H1 (cell line): Measurements from ENCODE around the gene HSD17B8. TPM values are rescaled to one million over a fixed set of nuclear protein-coding genes. Genes with fewer than 3 reads are reported as not detected.

Experiments
- CTCF ChIA-PET: fragments of 300-600 bp; sonication (Branson Sonifier 250); formaldehyde crosslinking; loops from one replicate; lab custom pipeline; 2021; ENCODE audit not compliant: partially characterized antibody; lab: Charles Lee
- POLR2A ChIA-PET: fragments of 300-600 bp; sonication (Branson Sonifier 250); formaldehyde crosslinking; loops from one replicate; lab custom pipeline; 2021; ENCODE audit warnings: inconsistent platforms; ENCODE audit not compliant: partially characterized antibody; lab: Charles Lee
- DNase-seq, 2 experiments: peaks; one replicate each; pipeline versions ENCODE4 v3.0.0 to v3.0.0-alpha.2; 2010 to 2022; ENCODE audit warnings: low spot score in 2 of 2, low read depth in 1 of 2, mixed read lengths in 1 of 2
- FAIRE-seq: peaks from 2 replicates; lab custom pipeline; 2011; peaks lifted over from hg19 to GRCh38; lab: Jason Lieb, UNC
- H2AFZ ChIP-seq: 2 replicates; pipeline ENCODE4 v1.8.1; 2012; ENCODE audit warnings: low read length, inconsistent platforms
- H2AK5ac ChIP-seq: 2 replicates; pipeline ENCODE4 v1.6.1; 2013; ENCODE audit warnings: low read depth, low read length
- H2BK120ac ChIP-seq: replicated peaks from 2 replicates; pipeline ENCODE3; 2013; ENCODE audit warnings: low read depth, low read length, inconsistent platforms
- H2BK12ac ChIP-seq: 2 replicates; pipeline ENCODE4 v1.6.1; 2013; ENCODE audit warnings: low read depth, low read length
- H2BK15ac ChIP-seq: 2 replicates; pipeline ENCODE4 v1.6.1; 2013; ENCODE audit warnings: low read length
- H2BK20ac ChIP-seq: 2 replicates; pipeline ENCODE4 v1.6.1; 2013; ENCODE audit warnings: low read length
- H2BK5ac ChIP-seq: 2 replicates; pipeline ENCODE4 v1.6.1; 2013; ENCODE audit warnings: low read depth, low read length
- H3K14ac ChIP-seq: 2 replicates; pipeline ENCODE4 v1.6.1; 2013; ENCODE audit warnings: inconsistent platforms; ENCODE audit not compliant: insufficient read length
- H3K18ac ChIP-seq: 2 replicates; pipeline ENCODE4 v1.6.1; 2013; ENCODE audit warnings: low read length; ENCODE audit errors: extremely low read depth
- H3K23ac ChIP-seq: 2 replicates; pipeline ENCODE4 v1.6.1; 2013; ENCODE audit warnings: inconsistent platforms; ENCODE audit not compliant: insufficient read length
- H3K23me2 ChIP-seq: 2 replicates; pipeline ENCODE4 v1.6.1; 2013; ENCODE audit warnings: low read depth, low read length
- H3K27ac ChIP-seq: 2 replicates; pipeline ENCODE4 v1.6.1; 2011; ENCODE audit warnings: low read depth, low read length, inconsistent platforms
- H3K27me3 ChIP-seq, 4 experiments: replicated peaks in 1 of 4; 1 replicate in 1 of 4; 2 replicates in 3 of 4; pipeline versions ENCODE4 v1.6.1 to v1.8.1; 2011 to 2013; ENCODE audit warnings: low read length in 3 of 4, mild to moderate bottlenecking in 3 of 4, inconsistent platforms in 2 of 4, mixed read lengths in 2 of 4, moderate library complexity in 1 of 4; ENCODE audit not compliant: control insufficient read depth in 3 of 4, insufficient read depth in 3 of 4; ENCODE audit errors: extremely low read depth in 1 of 4
- H3K36me3 ChIP-seq, 4 experiments: 2 replicates each; pipeline versions ENCODE4 v1.6.1 to v1.8.1; 2011 to 2013; ENCODE audit warnings: mild to moderate bottlenecking in 4 of 4, low read length in 3 of 4, moderate library complexity in 2 of 4, control low read depth in 1 of 4, inconsistent platforms in 1 of 4; ENCODE audit not compliant: insufficient read depth in 4 of 4, control insufficient read depth in 2 of 4
- H3K4ac ChIP-seq: replicated peaks from 2 replicates; pipeline ENCODE3; 2013; ENCODE audit warnings: low read length, low read depth, mixed read lengths, inconsistent platforms; ENCODE audit not compliant: insufficient read length
- H3K4me1 ChIP-seq, 4 experiments: replicated peaks in 1 of 4; 1 replicate in 1 of 4; 2 replicates in 3 of 4; pipeline versions ENCODE4 v1.6.1 to v1.8.1; 2011 to 2013; ENCODE audit warnings: low read length in 3 of 4, inconsistent platforms in 2 of 4, mixed read lengths in 1 of 4; ENCODE audit not compliant: insufficient read depth in 4 of 4, control insufficient read depth in 3 of 4
- H3K4me2 ChIP-seq, 2 experiments: 2 replicates each; pipeline versions ENCODE4 v1.6.1 to v1.8.1; 2011 to 2013; ENCODE audit warnings: low read depth in 2 of 2, low read length in 2 of 2, control low read depth in 1 of 2, inconsistent platforms in 1 of 2, mild to moderate bottlenecking in 1 of 2; ENCODE audit not compliant: insufficient read depth in 1 of 2
- H3K4me3 ChIP-seq, 4 experiments: fragments of 200-600, 300-600 bp in 1 of 4; sonication (generic), shearing (Covaris generic), sonication (Bioruptor Twin) in 1 of 4; 2 replicates each; pipeline versions ENCODE4 v1.5.1 to v1.8.1; 2011 to 2016; ENCODE audit warnings: low read length in 4 of 4, low read depth in 3 of 4, control low read depth in 2 of 4, inconsistent platforms in 2 of 4, mild to moderate bottlenecking in 2 of 4, mixed read lengths in 1 of 4, moderate library complexity in 1 of 4; ENCODE audit not compliant: insufficient read depth in 2 of 4; ENCODE audit errors: extremely low read depth in 1 of 4
- H3K56ac ChIP-seq: replicated peaks from 2 replicates; pipeline ENCODE3; 2013; ENCODE audit warnings: low read depth, mild to moderate bottlenecking, mixed read lengths, low read length, inconsistent platforms; ENCODE audit not compliant: insufficient read length
- H3K79me1 ChIP-seq: 2 replicates; pipeline ENCODE4 v1.6.1; 2013; ENCODE audit warnings: low read depth, low read length, control low read depth
- H3K79me2 ChIP-seq, 2 experiments: 2 replicates each; pipeline versions ENCODE4 v1.6.1 to v1.8.1; 2012 to 2013; ENCODE audit warnings: low read length in 2 of 2, mild to moderate bottlenecking in 2 of 2, inconsistent platforms in 1 of 2; ENCODE audit not compliant: insufficient read depth in 2 of 2, control insufficient read depth in 1 of 2
- H3K9ac ChIP-seq, 4 experiments: replicated peaks in 1 of 4; 1 replicate in 1 of 4; 2 replicates in 3 of 4; pipeline versions ENCODE4 v1.6.1 to v1.8.1; 2011 to 2013; ENCODE audit warnings: low read depth in 3 of 4, low read length in 3 of 4, control low read depth in 2 of 4, mild to moderate bottlenecking in 2 of 4, moderate library complexity in 2 of 4, inconsistent platforms in 1 of 4; ENCODE audit errors: extremely low read depth in 1 of 4
- H3K9me3 ChIP-seq, 2 experiments: 2 replicates each; pipeline versions ENCODE4 v1.6.1 to v1.8.1; 2012 to 2013; ENCODE audit warnings: mild to moderate bottlenecking in 2 of 2, moderate library complexity in 2 of 2, control low read depth in 1 of 2, inconsistent platforms in 1 of 2, low read depth in 1 of 2, low read length in 1 of 2, mixed read lengths in 1 of 2; ENCODE audit not compliant: insufficient read depth in 2 of 2
- H4K20me1 ChIP-seq, 2 experiments: replicated peaks in 1 of 2; 2 replicates each; pipeline versions ENCODE3 to v1.8.1; 2011 to 2013; ENCODE audit warnings: inconsistent platforms in 2 of 2, low read length in 2 of 2, mild to moderate bottlenecking in 1 of 2; ENCODE audit not compliant: insufficient read depth in 2 of 2, control insufficient read depth in 1 of 2
- H4K5ac ChIP-seq: 2 replicates; pipeline ENCODE4 v1.6.1; 2013; ENCODE audit warnings: low read length, low read depth, mixed read lengths, inconsistent platforms; ENCODE audit not compliant: insufficient read length
- H4K8ac ChIP-seq: 2 replicates; pipeline ENCODE4 v1.8.0; 2013; ENCODE audit warnings: mild to moderate bottlenecking, moderate library complexity, low read length, inconsistent platforms; ENCODE audit not compliant: insufficient read depth; ENCODE audit errors: extremely low read depth
- H4K91ac ChIP-seq: replicated peaks from 2 replicates; pipeline ENCODE3; 2013; ENCODE audit warnings: low read length, mixed read lengths, inconsistent platforms; ENCODE audit not compliant: insufficient read length
- CHD2 ChIP-seq: IDR thresholded peaks from 2 replicates; pipeline ENCODE4 v1.6.1; 2012; ENCODE audit warnings: low read length, improper control_type of control experiment
- EGR1 ChIP-seq: IDR thresholded peaks from 2 replicates; pipeline ENCODE4 v1.6.1; 2011; ENCODE audit warnings: low read depth, low read length, borderline replicate concordance
- POLR2AphosphoS5 ChIP-seq: IDR thresholded peaks from 2 replicates; pipeline ENCODE4 v1.6.1; 2011; ENCODE audit warnings: low read depth, low read length
- SUZ12 ChIP-seq: fragments of 200-600 bp; sonication (generic); IDR thresholded peaks from 2 replicates; pipeline ENCODE4 v1.6.1; 2012; ENCODE audit warnings: mild to moderate bottlenecking, inconsistent platforms, low read length, moderate library complexity, mixed read lengths
- WGBS, 2 experiments: shearing (Covaris generic) in 1 of 2; methylation state at CpG; one replicate each; pipeline versions ENCODE4 v1.1.6 to v1.1.7; 2013 to 2015; ENCODE audit warnings: low lambda C conversion rate in 2 of 2, mixed read lengths in 2 of 2, inconsistent platforms in 1 of 2, low coverage in 1 of 2, missing lambda C conversion rate in 1 of 2; ENCODE audit not compliant: insufficient replicate concordance in 2 of 2, insufficient coverage in 1 of 2, insufficient read length in 1 of 2; ENCODE audit errors: extremely low coverage in 1 of 2, missing lambda C conversion rate in 1 of 2; 5-methylcytosine and 5-hydroxymethylcytosine counted together
- polyA plus RNA-seq, 7 experiments: library from polyadenylated mRNA; depleted of rRNA in 3 of 7; stranded (reverse) in 5 of 7; unstranded in 2 of 7; fragments of >200 nt in 5 of 7; fragments of 200-250 nt in 2 of 7; gene quantifications; 1 replicate in 5 of 7; 2 replicates in 1 of 7; 4 replicates in 1 of 7; pipeline versions ENCODE4 v1.2.1 to v1.2.3, GENCODE V29; 2011 to 2013; ENCODE audit warnings: missing spikeins in 2 of 7, mixed read lengths in 2 of 7
- total RNA-seq: library from RNA; stranded (reverse); fragmentation: NEBNext Ultra II Directional; extraction: Animal tissue kit (Norgen Biotek cat#: 25700); gene quantifications from 2 replicates; pipeline ENCODE4 v1.2.1, GENCODE V29; 2021

Gene HSD17B8
- total and polyA plus RNA-seq, 2 of the 8 experiments (the other 6 are each of a cell fraction or from before 2014, with no cell fraction given): 3.3 to 17.1 TPM

DNA sequence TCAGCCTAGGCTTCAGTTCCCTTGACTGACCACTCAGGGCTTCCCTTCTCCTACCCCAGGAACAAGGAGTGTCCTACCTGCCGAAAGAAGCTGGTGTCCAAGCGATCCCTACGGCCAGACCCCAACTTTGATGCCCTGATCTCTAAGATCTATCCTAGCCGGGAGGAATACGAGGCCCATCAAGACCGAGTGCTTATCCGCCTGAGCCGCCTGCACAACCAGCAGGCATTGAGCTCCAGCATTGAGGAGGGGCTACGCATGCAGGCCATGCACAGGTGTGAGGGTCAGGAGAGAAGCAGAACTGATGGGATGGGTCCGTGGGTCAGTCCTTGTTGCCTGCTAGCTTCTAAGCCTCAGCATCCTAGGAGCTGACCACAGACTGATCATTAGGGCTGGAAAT, 5.4 kb downstream of the HSD17B8 start:
- Histone ChIP-seq H3K9ac (no peak overlapping the region), H2AFZ (no peak overlapping the region), H4K20me1 (peaks cover 2 to 10% of the 10 kb centered on the region in 2 experiments), H2BK120ac (no peak overlapping the region), H3K36me3 (peaks cover 2 to 7% (median 4%) of the 10 kb centered on the region in 4 experiments; a peak in 3 of 8 replicates), H3K4ac (no peak overlapping the region), H3K14ac (no peak overlapping the region), H3K9me3 (no peaks in the 10 kb centered on the region), H2BK15ac (no peak overlapping the region), H3K4me1 (peaks cover 0 to 21% (median 13%) of the 10 kb centered on the region in 4 experiments; a peak in 6 of 7 replicates), H3K4me2 (no peak overlapping the region), H2BK5ac (no peak overlapping the region), H3K27me3 (peaks cover 22 to 68% (median 58%) of the 10 kb centered on the region in 4 experiments), H4K5ac (no peak overlapping the region), H3K79me1 (no peaks in the 10 kb centered on the region; the same call in 1 of the 2 replicates), H3K18ac (no peak overlapping the region), H3K27ac (no peak overlapping the region), H3K23ac (no peak overlapping the region), H3K4me3 (no peak overlapping the region), H3K79me2 (no peaks in the 10 kb centered on the region), H2AK5ac (no peak overlapping the region), H4K8ac (no peak overlapping the region), H2BK12ac (no peak overlapping the region), H3K23me2 (peaks cover 29% of the 10 kb centered on the region; the same call in 1 of the 2 replicates), H3K56ac (no peak overlapping the region), H4K91ac (no peak overlapping the region), H2BK20ac (no peak overlapping the region)
- TF ChIP-seq EGR1: no peak
- no peak for TF ChIP-seq POLR2AphosphoS5
- TF ChIP-seq CHD2: no peak
- TF ChIP-seq SUZ12: no peak
- FAIRE-seq (no peak), DNase-seq (no peak)
- ChIA-PET CTCF (interaction anchor here (1.3 to 6.3 kb wide), 5 partner anchors 12 to 48 kb away, joined by 3 to 60 read pairs (median 6); no protein-coding TSS in a partner anchor), POLR2A (interaction anchor here (0.8 to 2.0 kb wide), 3 partner anchors 10 to 59 kb away, joined by 3 to 7 read pairs (median 3); no protein-coding TSS in a partner anchor)
- 88% methylated on average over 10 of the region's 10 CpGs; no CpG with 5 or more reads in 1 of the 2 experiments for WGBS, 2 experiments
